Measurements from ENCODE around the gene TMEM174.
"Not testable (repeated sequence)": the region's sequence is repeated elsewhere in the genome, so short reads cannot be mapped to it uniquely, and the experiment has no call there.

TMEM174 gene

DNA sequence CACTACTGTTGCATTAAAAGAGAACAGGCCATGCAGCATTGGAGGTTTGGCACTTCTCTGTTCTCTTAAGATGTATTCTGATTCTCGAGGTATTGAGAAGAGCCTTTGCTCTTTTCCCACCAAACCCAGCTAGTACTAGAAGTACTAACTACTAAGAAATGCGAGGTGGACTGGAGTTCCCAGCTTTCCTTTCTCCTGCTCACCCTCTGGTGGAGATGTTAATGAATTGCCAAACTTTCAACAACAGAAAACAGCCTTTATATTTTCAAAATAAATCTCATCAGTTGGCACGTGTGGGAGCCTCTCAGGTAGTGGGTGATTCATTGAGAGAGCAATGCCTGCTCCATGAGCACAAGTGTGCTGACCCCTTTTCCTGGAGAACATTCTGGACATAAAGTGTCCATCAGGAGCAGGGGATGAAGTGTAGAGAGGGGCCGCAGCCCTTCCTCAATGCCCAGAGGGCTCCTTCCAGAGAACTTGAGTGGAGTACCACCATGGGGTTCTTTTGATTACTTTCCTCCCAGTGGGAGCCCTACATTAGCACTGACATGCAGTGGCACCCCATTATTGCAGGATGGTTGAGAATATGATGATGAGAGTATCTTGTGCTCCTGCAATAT lies 45.7 kb downstream of the TMEM174 start:
- TF ChIP-seq EZH2phosphoT487 (IDR thresholded peaks at IDR 0.05; ENCODE audit: low read depth): no peak
- TF ChIP-seq, protein P1, sequence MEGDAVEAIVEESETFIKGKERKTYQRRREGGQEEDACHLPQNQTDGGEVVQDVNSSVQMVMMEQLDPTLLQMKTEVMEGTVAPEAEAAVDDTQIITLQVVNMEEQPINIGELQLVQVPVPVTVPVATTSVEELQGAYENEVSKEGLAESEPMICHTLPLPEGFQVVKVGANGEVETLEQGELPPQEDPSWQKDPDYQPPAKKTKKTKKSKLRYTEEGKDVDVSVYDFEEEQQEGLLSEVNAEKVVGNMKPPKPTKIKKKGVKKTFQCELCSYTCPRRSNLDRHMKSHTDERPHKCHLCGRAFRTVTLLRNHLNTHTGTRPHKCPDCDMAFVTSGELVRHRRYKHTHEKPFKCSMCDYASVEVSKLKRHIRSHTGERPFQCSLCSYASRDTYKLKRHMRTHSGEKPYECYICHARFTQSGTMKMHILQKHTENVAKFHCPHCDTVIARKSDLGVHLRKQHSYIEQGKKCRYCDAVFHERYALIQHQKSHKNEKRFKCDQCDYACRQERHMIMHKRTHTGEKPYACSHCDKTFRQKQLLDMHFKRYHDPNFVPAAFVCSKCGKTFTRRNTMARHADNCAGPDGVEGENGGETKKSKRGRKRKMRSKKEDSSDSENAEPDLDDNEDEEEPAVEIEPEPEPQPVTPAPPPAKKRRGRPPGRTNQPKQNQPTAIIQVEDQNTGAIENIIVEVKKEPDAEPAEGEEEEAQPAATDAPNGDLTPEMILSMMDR (IDR thresholded peaks at IDR 0.05; ENCODE audit: low read depth, low read length): peak; percentile 14; the same call in 1 of the 2 replicates
- H3K4me3 ChIP-seq (ENCODE audit: low read length): no peak overlapping the region
- no peaks in the 10 kb centered on the region for H3K36me3 ChIP-seq (replicated peaks; ENCODE audit: low read depth, low read length)
- H3K27ac ChIP-seq (ENCODE audit: low read length): no peak overlapping the region
- H2AFZ ChIP-seq (ENCODE audit: low read depth, low read length): no peak overlapping the region
- H3K9me3 ChIP-seq (ENCODE audit: insufficient read depth, low read length): no peaks in the 10 kb centered on the region
- H3K4me1 ChIP-seq (ENCODE audit: low read length): peaks cover 19% of the 10 kb centered on the region
- peaks cover 66% of the 10 kb centered on the region for H3K27me3 ChIP-seq (ENCODE audit: low read depth, low read length)
- H3K79me2 ChIP-seq (ENCODE audit: low read length): no peaks in the 10 kb centered on the region
- H3K4me2 ChIP-seq (ENCODE audit: low read length): no peak overlapping the region
- no peak overlapping the region for H3K9ac ChIP-seq (ENCODE audit: low read length)
- H4K20me1 ChIP-seq (ENCODE audit: insufficient read depth, low read length): peaks cover 7% of the 10 kb centered on the region; the same call in 1 of the 2 replicates

DNA sequence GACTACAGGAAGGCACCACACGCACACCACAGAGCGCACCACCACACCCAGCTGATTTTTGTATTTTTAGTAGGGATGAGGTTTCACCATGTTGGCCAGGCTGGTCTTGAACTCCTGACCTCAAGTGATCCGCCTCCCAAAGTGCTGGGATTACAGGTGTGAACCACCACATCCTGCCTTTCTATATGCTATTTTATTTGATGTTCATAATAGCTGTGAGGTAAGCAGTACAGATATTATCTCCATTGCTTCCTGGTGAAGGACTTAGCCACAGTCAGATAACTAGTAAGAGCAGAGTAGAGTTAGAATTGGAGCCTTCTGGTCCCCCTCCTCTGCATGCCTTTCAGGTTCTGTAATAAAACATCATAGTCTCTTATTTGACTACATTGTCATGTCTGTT lies 46.3 kb downstream of the TMEM174 start:
- not testable (repeated sequence) for H3K4me2 ChIP-seq (ENCODE audit: low read length); H4K20me1 ChIP-seq (ENCODE audit: insufficient read depth, low read length); H3K36me3 ChIP-seq (replicated peaks; ENCODE audit: low read depth, low read length); H3K79me2 ChIP-seq (ENCODE audit: low read length); H3K9me3 ChIP-seq (ENCODE audit: insufficient read depth, low read length); H3K9ac ChIP-seq (ENCODE audit: low read length); H3K27ac ChIP-seq (ENCODE audit: low read length); H2AFZ ChIP-seq (ENCODE audit: low read depth, low read length); H3K4me3 ChIP-seq (ENCODE audit: low read length)
- Histone ChIP-seq H3K27me3 (ENCODE audit: low read depth, low read length) (peaks cover 60% of the 10 kb centered on the region), H3K4me1 (ENCODE audit: low read length) (peaks cover 12% of the 10 kb centered on the region)

DNA sequence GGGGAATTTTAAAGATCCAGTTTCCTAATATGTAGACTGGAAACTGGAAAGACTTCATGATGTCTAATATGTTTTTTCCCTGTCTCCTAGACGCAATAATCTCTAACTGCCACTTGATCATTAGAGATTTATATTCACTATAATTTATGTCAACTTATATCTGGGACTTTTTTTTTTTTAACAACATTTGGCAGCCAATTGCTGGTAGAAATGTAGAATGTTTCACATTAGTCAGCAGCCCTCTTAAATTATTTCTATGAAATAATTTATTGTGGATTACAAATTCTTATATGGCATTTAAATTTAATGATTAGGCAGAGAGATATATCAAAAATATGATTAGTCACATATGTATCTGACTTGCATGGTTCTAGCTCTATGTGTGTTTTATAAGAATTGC lies 48.2 kb downstream of the TMEM174 start:
- H3K36me3 ChIP-seq (replicated peaks; ENCODE audit: low read depth, low read length): no peaks in the 10 kb centered on the region
- H3K4me3 ChIP-seq (ENCODE audit: low read length): no peak overlapping the region
- H3K27me3 ChIP-seq (ENCODE audit: low read depth, low read length): peaks cover 58% of the 10 kb centered on the region
- H3K9ac ChIP-seq (ENCODE audit: low read length): no peak overlapping the region
- no peaks in the 10 kb centered on the region for H4K20me1 ChIP-seq (ENCODE audit: insufficient read depth, low read length)
- no peaks in the 10 kb centered on the region for H3K79me2 ChIP-seq (ENCODE audit: low read length)
- H3K9me3 ChIP-seq (ENCODE audit: insufficient read depth, low read length): no peaks in the 10 kb centered on the region
- H3K27ac ChIP-seq (ENCODE audit: low read length): no peak overlapping the region
- H3K4me1 ChIP-seq (ENCODE audit: low read length): 0 out of 2 replicates have a peak, but pooled peaks cover 9% of the 10 kb centered on the region
- H3K4me2 ChIP-seq (ENCODE audit: low read length): no peak overlapping the region
- H2AFZ ChIP-seq (ENCODE audit: low read depth, low read length): no peak overlapping the region
- no peak for TF ChIP-seq EZH2phosphoT487 (IDR thresholded peaks at IDR 0.05; ENCODE audit: low read depth)
- TF ChIP-seq, protein P1 (IDR thresholded peaks at IDR 0.05; ENCODE audit: low read depth, low read length): no peak

DNA sequence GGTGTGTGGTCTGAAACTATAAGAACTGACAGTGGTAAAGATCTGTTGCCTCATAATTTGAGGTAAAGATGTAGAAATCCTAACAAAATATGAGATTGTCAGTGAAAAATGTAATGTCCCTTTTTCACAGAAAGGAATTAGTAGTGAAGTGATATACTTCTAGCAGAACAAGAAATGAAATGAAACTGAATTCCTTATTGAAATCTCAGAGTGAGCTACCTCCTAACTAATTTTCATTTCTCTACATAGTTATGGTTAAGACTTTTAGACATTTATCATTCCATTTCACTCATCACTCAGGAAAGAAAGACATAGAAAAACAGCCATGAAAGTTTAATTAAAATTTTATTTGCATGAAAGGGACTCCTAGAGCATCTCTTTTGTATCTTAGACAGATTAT lies 48.7 kb downstream of the TMEM174 start:
- TF ChIP-seq, protein P1 (IDR thresholded peaks at IDR 0.05; ENCODE audit: low read depth, low read length): no peak
- TF ChIP-seq EZH2phosphoT487 (IDR thresholded peaks at IDR 0.05; ENCODE audit: low read depth): no peak

More for the DNA sequence above, 48.7 kb downstream of the TMEM174 start:
- Histone ChIP-seq H3K9ac (ENCODE audit: low read length) (no peak overlapping the region), H3K4me3 (ENCODE audit: low read length) (no peak overlapping the region), H3K27ac (ENCODE audit: low read length) (no peak overlapping the region), H4K20me1 (ENCODE audit: insufficient read depth, low read length) (no peaks in the 10 kb centered on the region), H3K4me2 (ENCODE audit: low read length) (no peak overlapping the region), H3K4me1 (ENCODE audit: low read length) (0 out of 2 replicates have a peak, but pooled peaks cover 9% of the 10 kb centered on the region), H3K79me2 (ENCODE audit: low read length) (no peaks in the 10 kb centered on the region), H3K36me3 (replicated peaks; ENCODE audit: low read depth, low read length) (no peaks in the 10 kb centered on the region), H3K27me3 (ENCODE audit: low read depth, low read length) (peaks cover 59% of the 10 kb centered on the region), H3K9me3 (ENCODE audit: insufficient read depth, low read length) (no peaks in the 10 kb centered on the region), H2AFZ (ENCODE audit: low read depth, low read length) (no peak overlapping the region)
